ENCODE measurements around the gene R3HDM2.

R3HDM2 gene

GRCh38 chr12:57273516-57273915 is 157.3 kb downstream of the R3HDM2 start:
- DNase-seq = no peak

GRCh38 chr12:57272337-57273151 is 158.3 kb downstream of the R3HDM2 start:
- peak in 1 of 56 donors; percentile 5 for DNase-seq

GRCh38 chr12:57270966-57271470 is 159.8 kb downstream of the R3HDM2 start:
- DNase-seq = no peak

- no peak for DNase-seq
These were observed 162.6 kb downstream of the R3HDM2 start for GRCh38 chr12:57268264-57268663.

GRCh38 chr12:57266681-57267080 is 164.2 kb downstream of the R3HDM2 start:
- no peak for DNase-seq

GRCh38 chr12:57263096-57263495 is 167.7 kb downstream of the R3HDM2 start:
- no peak for DNase-seq

GRCh38 chr12:57262126-57262822 is 168.6 kb downstream of the R3HDM2 start:
- DNase-seq = no peak

- no peak for DNase-seq
These were observed 169.4 kb downstream of the R3HDM2 start for GRCh38 chr12:57261428-57261865.

GRCh38 chr12:57260366-57260765 is 170.5 kb downstream of the R3HDM2 start:
- no peak for DNase-seq

GRCh38 chr12:57258977-57259970 is 171.6 kb downstream of the R3HDM2 start:
- DNase-seq = no peak

- no peak for DNase-seq
These were observed 174.9 kb downstream of the R3HDM2 start for GRCh38 chr12:57255916-57256315.

- DNase-seq = no peak
These were observed 176.2 kb downstream of the R3HDM2 start for GRCh38 chr12:57254506-57255280.

- no peak for DNase-seq
These were observed 179.9 kb downstream of the R3HDM2 start, which contains the start of gene STAC3 for GRCh38 chr12:57250956-57251355. STAC3 (minus strand) TSS chr12:57251187; CDS start chr12:57249636, 1,551 bp downstream.

- no peak for DNase-seq
These were observed 180.3 kb downstream of the R3HDM2 start for GRCh38 chr12:57250541-57250940.

- DNase-seq = peak in 1 of 56 donors; percentile 33
These were observed 181.7 kb downstream of the R3HDM2 start for GRCh38 chr12:57248934-57249742.

GRCh38 chr12:57247041-57247440 is 183.8 kb downstream of the R3HDM2 start:
- DNase-seq = no peak

- DNase-seq = no peak
These were observed 186.5 kb downstream of the R3HDM2 start for GRCh38 chr12:57244312-57244696.

GRCh38 chr12:57243521-57244311 is 187.1 kb downstream of the R3HDM2 start:
- peak in 33 of 56 donors; percentile 8 to 71 (median 35) for DNase-seq
